RPMI7951 (cell line): ENCODE data around the gene APOBEC3A. TPM values are rescaled to one million over a fixed set of nuclear protein-coding genes. Genes with fewer than 3 reads are reported as not detected.
"Not testable (repeated sequence)": the region's sequence is repeated elsewhere in the genome, so short reads cannot be mapped to it uniquely, and the experiment has no call there.

Experiments used
- DNase-seq: peaks from one replicate; pipeline ENCODE4 v3.0.0-alpha.2; 2012; ENCODE audit warnings: low read depth
- total RNA-seq: library from RNA; depleted of rRNA; stranded (reverse); fragments of >200 nt; shearing (Covaris generic); gene quantifications from 2 replicates; pipeline ENCODE4 v1.2.3, GENCODE V29; 2014

The APOBEC3A gene
- total RNA-seq, 1 experiment from 2014 or later, result not detected

DNA sequence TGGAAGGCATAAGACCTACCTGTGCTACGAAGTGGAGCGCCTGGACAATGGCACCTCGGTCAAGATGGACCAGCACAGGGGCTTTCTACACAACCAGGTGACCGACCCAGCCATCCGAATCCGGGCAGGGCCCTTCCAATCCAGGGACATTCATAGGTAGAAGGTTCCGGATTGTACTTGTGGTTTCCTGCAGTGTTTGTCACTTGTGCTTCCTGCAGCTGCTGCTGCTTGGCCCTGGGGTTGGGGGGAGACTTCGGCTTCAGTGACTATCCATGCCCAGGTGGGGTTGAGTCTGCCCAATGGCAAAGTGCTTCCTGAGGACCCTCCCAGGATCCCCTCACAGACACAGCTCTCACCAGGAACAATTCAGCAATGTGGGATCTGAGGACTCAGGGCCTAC, 2.2 kb downstream of the APOBEC3A start:
- DNase-seq, result no peak

DNA sequence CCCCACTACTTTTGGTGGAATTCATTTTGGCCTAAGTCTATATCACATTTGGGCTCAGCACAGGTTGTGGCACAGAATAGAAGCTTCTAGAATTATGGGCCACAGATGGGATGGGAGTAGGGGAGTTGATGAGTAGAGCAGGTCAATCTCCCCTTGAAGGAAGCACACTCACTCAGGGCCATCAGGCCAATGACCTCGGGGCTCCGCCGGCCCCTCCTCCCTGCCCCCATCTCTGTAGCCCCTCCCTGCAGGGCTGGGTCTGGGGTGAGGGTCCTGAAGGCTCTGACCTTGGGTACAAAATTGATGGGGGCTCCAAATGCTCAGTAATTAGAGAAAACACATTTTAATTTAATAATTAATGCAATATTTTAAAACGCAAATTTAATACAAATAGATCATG, 3.3 kb downstream of the APOBEC3A start:
- DNase-seq, result not testable (repeated sequence)

DNA sequence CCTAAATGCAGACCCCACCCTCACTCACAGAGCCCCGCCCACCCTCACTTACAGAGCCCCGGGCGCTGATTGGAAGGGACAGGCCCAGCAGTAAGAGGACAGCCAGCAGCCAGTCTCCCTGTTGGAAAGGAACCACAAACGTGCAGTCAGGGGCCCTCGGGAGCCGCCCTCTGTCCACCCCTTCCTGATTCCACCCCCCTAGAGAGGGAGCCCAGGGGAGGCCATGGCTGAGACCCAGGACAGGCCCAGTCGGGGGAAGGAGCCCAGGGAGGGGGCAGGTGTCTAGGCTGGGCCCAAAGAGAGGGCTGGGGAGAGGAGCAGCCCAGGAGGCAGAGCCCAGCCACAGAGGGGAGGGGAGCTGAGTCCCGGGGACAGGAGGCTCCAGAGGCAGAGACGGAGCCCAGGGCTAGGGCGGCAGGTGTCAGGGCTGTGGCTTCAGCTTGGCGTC, 5.9 kb downstream of the APOBEC3A start:
- DNase-seq, result not testable (repeated sequence)

DNA sequence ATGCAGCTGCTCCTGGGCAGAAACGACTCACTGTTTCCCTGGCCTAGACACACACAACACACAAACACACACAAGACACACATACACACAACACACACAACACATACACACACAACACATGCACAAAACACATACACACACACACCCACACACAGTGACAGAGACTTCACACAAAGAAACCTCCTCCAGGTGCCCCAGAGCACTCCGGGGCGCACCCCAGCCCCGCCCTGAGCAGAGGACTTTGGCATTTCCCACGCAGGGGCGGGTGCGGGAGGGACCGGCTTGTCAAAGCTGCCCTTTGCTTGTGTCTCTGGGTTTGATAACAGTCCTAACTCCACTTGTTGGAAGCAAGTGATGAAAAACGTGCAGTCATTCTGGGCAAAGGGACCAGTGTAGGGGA, 6.5 kb downstream of the APOBEC3A start:
- no peak for DNase-seq

DNA sequence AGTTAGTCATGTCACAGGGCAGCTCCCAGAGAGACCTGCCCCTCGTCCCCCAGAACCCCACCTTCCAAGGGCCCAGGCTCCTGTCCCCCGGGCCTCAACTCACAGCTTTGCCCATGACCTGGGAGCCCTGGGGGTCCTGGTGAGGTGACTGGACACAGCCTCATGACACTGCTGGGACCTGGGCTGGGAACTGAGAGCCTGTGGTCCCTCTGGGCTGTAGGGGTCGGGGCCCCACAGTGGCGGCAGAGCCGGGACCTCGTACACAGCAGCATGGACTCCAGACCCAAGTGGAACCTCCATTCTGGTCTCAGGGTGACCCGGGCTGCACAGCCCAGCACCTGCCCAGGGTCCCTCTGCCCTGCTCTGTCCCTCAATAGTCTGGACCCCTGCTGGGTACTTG, 6.9 kb downstream of the APOBEC3A start:
- DNase-seq, result no peak

DNA sequence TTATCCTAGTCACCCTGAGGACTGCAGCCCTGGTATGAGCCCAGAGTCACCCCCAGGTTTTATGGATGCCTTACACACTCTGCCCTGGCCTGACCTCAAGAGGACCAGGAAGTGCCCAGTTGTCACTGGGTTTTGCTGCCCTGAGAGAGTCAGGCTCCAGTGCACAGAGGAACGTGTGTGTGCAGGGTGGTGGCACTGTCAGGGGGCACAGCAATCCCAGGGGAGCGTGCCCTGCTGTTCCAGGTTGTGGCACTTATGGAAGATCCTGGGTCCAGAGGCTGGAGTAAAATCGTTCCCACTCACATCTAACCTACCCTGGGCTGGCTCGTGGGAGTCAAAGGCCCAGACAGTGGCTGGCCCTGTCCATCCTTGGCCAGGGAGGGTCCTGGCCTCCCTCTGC, 7.6 kb downstream of the APOBEC3A start:
- DNase-seq, result no peak

DNA sequence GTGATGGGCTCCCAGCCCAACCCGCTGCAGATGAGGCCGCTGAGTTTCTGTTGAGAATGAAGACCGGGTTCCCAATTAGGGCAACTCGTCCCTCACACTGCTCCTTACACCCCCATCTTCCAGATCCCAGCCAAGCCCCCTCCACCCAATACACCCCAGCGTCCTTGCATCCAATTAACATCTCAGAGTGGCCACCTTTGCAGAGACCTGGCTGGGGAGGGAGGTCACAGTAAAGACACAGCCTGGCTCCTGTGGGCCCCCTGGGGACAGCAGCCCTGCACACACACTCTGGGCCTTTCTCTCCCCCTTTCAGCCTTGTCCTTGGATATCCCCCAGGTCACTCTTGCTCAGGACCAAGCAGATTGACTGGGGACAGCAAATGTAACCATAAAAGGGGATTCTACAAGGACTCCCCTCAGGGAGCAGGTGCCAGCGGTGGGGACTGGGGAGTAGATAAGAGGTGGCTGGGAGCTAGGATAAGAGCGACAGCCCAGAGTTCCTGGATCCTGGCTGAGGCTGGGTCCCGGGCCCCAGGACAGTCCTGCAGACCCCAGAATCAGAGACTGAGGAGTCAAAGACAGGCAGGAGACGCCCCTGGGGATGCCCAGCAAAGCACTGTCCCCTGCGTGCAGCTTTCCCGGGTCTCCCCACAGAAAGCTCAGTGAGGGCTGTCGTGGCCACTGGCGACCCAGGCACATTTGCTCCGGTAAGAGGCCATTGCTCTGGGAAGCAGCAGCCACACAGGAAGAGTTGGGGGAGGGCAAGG, 8.4 kb downstream of the APOBEC3A start:
- DNase-seq, result no peak

DNA sequence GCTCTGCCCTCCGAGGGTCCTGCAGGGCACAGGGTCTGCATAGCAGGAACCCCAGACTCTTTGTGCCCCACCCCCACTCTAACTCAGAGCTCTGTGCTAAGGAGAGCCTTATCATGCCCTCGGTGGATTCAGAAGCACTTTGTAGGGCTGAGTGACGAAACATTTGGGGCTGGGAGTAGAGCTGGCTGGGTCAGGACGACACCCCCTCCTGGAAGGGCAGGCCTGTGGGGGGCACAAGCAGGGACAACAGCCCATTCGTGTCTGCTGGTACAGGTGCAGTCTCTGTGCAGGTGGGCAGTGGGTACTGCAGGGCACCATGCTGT, 8.9 kb downstream of the APOBEC3A start:
- DNase-seq, result no peak

DNA sequence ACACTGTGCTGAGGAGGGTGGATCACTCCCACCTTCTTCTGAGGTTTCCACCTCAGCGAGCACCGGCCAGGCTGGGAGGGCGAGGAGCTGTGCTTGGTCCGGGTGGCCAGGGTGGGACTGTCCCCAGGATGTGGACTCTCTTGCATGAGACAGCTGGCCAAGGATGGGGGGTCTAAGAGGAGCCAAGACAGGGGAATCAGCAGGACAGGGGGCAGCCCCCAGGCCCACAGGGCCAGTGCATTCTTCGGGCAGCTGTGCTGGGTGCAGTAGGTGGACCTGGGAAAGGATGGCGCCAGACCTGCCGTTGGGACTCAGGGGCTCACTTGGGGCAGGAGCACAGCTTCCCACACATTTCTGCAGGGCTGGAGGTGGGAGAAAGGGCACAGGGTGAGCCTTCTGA, 9.5 kb downstream of the APOBEC3A start:
- DNase-seq, result no peak

DNA sequence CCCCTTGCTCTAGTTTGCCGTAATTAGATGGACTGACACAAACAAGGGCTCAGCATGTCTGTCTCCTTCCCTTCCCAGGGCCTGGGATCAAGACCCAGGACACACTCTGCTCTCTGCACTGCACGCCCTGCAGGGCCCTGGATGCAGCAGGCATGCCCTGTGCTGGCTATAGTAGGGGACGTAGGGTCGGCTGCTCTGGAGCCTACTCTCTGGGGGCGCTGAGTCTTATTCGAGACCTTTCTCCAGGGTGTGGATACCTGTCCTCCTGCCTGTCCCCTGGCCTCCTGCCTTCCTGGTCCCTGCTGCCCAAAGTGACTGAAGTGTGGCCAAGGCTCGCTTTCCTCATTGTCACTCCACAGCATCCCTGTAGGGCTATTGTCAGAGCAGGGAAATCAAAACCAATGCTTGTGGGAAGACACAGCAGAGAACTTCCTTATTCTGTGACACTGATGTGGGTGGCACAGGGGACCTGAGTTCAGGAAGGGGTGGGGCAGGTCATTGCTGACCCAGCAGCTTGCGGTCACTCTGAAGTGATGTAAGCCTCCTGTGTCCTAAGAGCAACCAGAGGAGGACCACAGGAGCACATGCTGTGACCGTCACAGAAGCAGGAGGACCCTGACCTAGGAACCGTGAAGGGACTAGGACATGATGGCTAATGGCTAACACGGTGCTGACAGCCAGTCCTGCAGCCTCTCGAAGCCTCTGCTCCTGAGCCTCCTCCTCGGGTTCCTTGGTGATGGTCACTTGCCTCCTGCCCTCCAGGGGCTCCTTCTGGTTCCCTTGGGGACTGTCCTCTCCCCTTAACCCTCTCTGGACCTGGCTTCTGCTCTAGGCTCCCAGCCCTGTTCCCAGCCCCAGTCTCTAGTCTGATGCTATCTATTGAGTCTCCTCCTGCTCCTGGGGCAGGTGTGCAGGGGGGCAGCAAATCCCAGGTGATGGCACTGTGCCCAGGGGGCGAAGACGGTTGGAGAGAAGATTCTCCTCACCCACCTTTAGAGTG, 10.3 kb downstream of the APOBEC3A start:
- DNase-seq, result no peak

DNA sequence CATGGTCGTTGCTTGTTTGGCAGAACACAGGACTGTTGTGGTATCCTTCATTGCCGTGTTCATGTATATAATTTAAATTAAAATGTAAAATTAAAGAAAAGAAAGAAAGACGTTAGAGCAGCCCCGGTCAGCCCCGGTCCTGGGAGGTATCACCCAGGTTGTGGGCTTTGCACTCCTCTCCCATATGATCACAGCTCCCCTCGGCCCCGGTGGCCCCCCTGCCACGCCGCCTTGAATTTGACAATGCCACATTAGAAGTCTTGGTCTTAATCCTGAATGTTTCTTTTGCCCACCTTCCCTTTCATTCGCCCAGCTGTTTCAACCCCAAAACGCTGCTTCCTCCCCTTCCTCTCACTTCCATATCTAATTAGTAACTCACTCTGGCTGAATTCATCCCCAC, 11.4 kb downstream of the APOBEC3A start:
- DNase-seq, result no peak

DNA sequence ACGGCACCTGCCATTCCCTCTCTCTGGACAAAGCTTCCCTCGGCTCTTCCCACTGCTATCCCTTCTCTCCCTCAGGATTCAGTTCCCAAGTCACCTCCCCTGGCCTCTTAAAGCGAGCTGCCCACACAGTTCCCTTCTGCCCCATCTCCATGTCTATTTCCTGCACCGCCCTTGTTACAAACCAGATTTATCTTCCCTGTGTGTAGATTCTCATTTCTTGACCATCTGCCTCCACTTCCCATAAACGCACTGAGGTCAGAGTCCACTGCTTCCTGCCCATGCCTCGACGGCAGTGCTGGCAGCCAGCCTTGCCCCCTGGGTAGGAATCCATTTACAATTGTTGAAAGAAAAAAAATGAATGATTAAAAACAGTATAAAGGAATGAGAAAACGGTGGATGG, 13.1 kb downstream of the APOBEC3A start:
- no peak for DNase-seq

DNA sequence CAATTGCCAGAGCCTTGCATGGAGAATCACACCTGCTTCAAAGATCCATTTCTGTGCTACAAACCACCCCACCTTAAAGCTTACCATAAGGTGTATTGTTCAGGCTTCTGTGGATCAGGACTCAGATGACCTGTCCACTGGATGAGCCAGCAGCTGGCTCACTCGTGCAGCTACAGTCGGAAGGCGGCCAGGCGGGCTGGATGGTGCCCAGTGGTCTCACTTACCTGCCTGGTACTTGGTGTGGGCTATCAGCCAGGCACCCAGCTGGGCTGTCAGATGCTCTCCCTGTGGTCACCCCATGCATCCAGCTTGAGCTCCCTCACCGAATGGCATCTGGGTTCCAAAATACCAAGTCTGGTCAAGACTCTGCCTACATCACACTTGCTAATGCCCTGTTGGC, 13.8 kb downstream of the APOBEC3A start:
- DNase-seq, result no peak

DNA sequence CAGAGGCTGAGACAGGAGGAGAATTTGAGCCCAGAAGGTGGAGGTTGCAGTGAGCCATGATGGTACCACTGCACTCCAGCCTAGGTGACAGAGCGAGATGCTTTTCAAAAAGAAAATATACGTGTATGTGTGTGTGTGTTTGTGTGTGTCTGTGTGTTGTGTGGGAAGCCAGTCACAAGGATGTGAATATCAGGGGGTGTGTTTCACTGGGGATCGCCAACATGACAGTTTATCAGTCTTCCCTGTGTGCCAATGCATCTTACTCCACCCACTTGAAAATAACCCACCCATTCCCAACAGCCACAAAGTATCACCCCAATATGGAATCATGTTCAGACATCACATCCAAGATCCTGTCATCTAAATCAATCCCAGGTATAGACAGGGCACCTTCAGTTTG, 14.4 kb downstream of the APOBEC3A start:
- no peak for DNase-seq

DNA sequence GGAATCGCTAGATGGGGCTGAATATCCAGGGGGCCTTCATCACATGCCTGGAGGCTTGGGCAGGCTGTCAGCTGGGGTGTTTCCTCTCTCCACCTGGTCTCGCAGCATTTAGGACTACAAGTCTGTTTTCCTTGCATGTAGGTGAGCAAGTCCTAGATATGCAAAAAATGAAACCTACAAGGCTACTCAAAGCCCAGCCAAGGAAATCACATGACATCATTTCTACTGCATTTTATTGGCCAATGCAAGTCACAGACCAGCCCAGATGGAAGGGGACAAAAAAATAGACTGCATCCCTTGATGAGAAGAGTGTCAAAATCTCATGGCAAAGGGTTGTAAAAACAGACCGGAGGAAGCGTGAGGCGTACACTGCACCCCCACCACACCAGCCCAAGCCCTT, 15.1 kb downstream of the APOBEC3A start:
- DNase-seq, result no peak

DNA sequence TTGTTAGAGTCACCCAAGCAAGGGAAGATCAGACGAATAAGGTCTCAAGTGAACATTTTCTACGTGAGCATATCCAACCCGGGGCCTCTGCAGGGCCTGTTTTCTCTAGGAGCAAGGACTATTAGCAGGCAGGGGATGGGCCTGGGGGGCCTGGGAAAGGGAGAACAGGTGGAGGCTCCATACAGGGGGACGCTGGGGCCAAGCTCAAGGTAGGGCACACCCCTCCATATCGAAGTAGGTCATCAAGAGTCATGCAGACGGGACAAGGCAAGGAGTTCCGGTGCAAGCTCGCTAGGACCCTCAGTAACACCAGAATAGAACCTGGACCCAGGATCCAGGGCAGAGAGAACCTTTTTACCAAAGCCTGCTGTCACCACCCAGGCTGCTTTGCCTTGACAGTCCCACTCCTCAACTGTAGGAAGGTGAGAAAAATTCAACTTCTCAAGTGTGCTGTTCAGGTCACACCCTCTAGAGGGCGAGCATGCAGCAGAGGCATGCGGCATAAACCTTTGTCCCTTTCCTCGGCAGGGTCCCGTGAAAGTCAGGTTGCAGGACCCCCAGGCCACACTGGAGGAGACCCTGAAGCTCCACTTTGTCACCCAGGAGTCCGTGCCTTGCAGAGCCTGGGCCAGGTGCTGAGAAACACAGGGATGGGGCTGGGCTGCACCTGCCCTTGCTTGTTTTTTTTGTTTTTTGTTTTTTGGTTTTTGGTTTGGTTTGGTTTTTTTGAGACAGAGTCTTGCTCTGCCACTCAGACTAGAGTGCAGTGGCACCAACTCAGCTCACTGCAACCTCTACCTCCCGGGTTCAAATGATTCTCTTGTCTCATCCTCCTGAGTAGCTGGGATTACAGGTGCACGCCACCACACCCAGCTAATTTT, 16.1 kb downstream of the APOBEC3A start:
- no peak for DNase-seq

DNA sequence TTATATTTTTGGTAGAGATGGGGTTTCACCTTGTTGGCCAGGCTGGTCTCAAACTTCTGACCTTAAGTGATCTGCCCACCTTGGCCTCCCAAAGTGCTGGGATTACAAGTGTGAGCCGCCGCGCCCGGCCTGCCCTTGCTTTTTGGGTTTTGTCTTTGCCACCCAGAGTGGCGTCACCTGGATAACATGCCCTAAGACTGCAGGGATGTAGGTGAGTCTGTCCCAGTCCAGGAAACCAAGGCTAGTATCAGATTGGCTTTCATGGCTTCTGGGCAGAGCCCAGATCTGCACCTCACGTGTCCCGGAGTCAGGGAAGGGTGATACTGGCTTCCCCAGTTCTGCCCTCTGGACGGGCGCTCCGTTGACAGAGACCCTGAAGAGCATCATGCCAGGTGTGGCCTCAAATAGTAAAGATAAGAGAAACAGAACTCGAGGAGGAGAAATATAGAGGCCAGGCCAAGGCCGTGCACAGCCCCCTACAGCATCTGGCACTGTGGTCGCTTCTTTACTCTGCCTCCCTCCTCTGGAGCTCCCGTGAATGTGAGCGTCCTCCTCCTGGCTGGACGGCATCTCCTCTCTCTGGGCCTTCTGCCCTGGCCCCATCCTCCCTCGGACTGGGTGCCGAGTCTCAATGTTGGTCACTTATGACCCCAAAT, 16.9 kb downstream of the APOBEC3A start:
- DNase-seq, result no peak

DNA sequence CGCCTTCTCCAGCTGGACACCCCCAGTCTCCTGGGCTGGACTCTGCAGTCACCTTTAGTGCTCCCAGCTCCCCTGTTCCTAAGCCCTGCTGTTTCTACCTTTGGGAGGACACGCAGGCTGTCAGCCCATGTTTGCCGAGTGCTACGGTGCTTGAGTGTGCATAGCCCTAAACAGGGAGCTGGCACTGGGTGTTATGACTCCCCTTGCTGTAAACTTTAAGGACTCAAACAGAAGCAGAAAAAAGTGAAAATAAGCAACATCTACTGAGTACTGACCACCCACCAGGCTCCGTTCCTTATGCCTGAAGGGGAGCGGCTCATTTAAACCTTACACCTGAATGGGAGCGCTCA, 17.4 kb downstream of the APOBEC3A start:
- no peak for DNase-seq

DNA sequence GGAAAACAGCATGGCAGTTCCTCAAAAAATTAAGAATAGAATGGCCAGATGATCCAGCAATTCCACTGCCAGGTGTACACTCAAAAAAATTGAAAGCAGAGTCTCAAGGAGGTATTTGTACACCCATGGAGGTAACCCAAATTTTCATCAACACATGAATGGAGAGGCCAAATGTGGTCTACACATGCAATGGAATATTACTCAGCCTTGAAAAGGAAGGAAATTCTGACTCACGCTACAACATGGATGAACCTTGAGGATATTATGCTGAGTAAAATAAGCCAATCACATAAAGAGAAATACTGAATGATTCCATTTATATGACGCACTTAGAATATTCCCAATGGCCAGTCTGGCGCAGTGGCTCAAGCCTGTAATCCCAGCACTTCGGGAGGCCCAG, 19.9 kb downstream of the APOBEC3A start:
- not testable (repeated sequence) for DNase-seq

DNA sequence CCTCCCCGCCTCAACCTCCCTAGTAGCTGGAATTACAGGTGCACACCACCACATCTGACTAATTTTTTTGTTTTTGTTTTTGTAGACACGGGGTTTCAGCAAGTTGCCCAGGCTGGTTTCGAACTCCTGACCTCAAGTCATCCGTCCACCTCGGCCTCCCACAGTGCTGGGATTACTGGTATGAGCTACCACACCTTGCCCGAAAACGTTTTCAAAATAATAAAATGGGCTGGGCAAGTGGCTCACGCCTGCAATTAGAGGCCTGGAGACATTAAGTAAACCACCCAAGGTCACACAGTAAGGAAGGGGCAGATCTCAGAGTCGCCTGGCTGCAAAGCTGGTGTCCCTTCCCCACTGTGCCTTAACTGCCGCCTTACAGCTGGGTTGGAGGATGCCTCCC, 23.2 kb downstream of the APOBEC3A start:
- not testable (repeated sequence) for DNase-seq
